ENCODE data around the gene MYF6.

DNA sequence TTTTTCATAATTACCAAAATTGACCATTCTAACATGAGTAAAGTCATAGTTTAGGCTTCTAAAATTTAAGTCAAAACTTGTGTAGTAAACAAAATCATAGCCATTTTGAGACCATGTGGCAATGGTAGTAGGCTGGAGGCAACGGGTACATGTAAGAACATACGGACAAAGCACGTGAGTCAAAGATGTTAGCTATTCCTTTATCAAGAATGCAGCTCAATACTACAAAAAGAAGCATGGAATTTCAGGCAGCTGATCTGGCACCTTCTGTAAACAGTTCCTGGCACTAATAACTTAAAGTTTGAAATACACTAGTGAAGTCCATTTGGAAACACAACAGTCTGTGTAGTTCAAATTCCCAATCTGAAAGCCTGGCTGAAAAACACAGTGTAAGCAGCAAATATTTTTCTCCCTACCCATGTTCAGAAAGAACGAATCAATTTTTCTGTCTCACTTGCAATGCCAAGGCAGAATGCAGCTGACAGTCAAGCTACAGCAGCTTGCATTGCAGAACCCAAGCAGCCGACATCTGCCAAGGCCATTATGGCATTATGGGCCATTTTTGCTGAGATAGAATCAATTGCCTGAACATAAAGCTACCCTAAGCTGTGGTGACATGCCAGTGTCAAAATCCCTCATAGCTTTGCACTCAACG is 38.5 kb downstream of the MYF6 start:
- TF ChIP-seq SNRNP70 (optimal IDR thresholded peaks at IDR 0.05; ENCODE audit: low read depth, low read length) (no peak), CTCF (IDR thresholded peaks at IDR 0.05 in 2 of 3, conservative IDR thresholded peaks at IDR 0.05 in 1 of 3; ENCODE audit: insufficient read depth in 2 of 3, low read depth in 1 of 3, low read length in 3 of 3) (no peak), POLR2A (conservative IDR thresholded peaks at IDR 0.05) (no peak), MED1 (CRISPR knock-in tag; IDR thresholded peaks at IDR 0.05; ENCODE audit: borderline replicate concordance) (no peak), ZNF253 (CRISPR knock-in tag; conservative IDR thresholded peaks at IDR 0.05) (no peak), GABPA (tag; conservative IDR thresholded peaks at IDR 0.05; ENCODE audit: low read depth) (no peak), POLR2AphosphoS5 (IDR thresholded peaks at IDR 0.05; ENCODE audit: control insufficient read depth, insufficient read depth, low read depth, low read length) (no peak)
- TF ChIP-seq, protein P1, sequence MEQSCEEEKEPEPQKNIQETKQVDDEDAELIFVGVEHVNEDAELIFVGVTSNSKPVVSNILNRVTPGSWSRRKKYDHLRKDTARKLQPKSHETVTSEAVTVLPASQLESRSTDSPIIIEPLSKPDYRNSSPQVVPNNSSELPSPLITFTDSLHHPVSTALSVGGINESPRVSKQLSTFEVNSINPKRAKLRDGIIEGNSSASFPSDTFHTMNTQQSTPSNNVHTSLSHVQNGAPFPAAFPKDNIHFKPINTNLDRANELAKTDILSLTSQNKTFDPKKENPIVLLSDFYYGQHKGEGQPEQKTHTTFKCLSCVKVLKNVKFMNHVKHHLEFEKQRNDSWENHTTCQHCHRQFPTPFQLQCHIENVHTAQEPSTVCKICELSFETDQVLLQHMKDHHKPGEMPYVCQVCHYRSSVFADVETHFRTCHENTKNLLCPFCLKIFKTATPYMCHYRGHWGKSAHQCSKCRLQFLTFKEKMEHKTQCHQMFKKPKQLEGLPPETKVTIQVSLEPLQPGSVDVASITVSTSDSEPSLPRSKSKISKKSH (CRISPR knock-in tag; IDR thresholded peaks at IDR 0.05): no peak
